CD4-positive, alpha-beta T cell treated with Interleukin-6 for 4 hours (primary cell): ENCODE data around the gene G0S2.

Experiments used
- DNase-seq: peaks from one replicate; pipeline ENCODE4 v3.0.0-alpha.2; 2020; ENCODE audit warnings: mixed read lengths

G0S2 gene

DNA sequence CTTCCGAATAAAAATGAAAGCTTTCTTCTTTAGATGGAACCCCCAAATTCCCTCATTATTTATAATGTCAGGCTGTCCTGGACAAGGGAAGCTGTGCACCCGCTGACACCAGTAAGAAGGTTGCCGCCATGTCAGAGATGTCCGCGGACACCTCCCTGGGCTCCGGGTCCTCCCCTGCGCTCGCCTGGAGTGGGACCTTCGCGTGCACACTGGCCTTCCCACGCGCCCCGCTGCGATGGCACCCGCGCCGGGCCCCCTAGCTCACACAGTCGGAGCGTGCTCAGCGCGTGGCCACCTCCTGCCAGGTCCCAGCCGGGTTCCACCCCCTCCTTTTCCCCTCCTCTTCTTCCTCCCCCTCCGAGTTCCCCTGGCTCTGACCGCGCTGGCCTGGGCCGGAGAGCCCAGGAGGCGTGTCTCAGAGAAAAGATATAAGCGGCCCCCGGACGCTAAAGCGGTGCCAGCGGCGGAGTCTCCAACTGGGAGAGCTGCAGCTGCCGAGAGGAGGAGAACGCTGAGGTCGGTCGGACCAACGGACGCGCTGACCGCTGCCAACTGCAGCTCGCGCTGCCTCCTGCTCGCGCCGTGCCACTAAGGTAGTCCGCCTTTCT, at the start of gene G0S2:
TSS of gene G0S2 (plus strand) at position 456 of the 608 bp plus-strand sequence. CDS start 273 bp downstream, outside the sequence.
- DNase-seq = peak; percentile 36

- no peak for DNase-seq
Observed at GRCh38 chr1:209625791-209626285, 49.4 kb upstream of the G0S2 start.

DNA sequence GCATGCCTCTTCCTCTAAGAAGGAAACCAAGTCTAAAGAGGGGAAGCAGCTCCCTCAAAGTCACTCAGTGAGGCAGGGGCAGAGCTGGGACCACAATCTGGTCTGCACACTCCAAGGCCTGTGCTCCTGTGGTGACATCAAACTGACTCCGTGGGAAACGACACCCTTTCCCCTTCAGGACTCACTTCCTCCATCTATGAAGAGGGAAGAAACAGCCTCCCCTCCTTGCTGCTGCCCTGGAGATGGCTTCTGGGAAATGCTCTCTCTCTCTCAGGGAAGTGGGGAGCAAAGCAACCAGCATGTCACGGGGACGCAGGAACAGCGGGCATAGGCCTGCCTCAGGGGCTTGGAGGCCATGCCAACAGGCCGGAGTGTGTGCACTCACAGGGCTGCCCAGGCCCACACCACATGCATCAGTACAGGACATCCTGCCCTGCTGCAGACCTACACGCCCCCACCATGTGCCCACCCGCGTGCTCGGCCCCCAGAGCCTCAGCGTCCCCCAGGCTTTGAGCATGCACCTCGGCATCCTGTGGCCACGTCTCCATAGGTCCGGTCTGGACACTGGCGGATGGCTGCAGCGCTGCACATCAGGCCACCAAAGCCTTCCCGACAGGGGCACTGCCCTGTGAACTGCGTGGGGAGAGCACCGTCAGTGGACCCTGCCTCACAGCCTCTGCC, 48.7 kb upstream of the G0S2 start:
- no peak for DNase-seq

GRCh38 chr1:209627027-209627731, 48.0 kb upstream of the G0S2 start:
- DNase-seq = no peak

DNA sequence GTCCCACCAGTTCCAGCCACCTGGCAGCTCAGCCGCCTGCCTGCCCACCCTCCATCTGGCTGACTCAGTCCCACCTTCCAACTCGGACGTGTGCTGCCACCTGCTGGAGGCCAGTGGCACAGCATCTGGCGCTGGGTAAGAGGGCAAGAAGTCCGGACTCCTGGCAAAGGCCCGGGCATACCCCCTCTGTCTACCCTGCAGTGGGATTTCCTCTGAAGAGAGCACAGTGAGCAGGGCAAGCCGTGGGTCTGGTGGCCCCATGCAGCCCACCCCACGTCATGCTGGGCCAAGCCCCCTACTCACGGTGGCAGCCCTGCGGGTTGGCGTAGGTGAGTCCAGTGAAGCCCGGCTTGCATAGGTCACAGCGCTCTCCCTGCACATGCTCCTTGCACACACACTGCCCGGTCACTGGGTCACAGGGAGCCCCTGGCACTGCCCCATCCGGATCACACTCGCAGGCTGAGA, 47.4 kb upstream of the G0S2 start:
- peak; percentile 82 for DNase-seq

- no peak for DNase-seq
Observed at GRCh38 chr1:209628618-209629299, 46.5 kb upstream of the G0S2 start.

- DNase-seq = no peak
Observed at GRCh38 chr1:209629621-209630382, 45.4 kb upstream of the G0S2 start.

- no peak for DNase-seq
Observed at GRCh38 chr1:209630383-209631225, 44.6 kb upstream of the G0S2 start.

GRCh38 chr1:209633335-209633997, 41.7 kb upstream of the G0S2 start:
- no peak for DNase-seq

GRCh38 chr1:209634005-209634737, 41.0 kb upstream of the G0S2 start:
- DNase-seq = no peak

- no peak for DNase-seq
Observed at GRCh38 chr1:209635850-209636249, 39.4 kb upstream of the G0S2 start.

DNA sequence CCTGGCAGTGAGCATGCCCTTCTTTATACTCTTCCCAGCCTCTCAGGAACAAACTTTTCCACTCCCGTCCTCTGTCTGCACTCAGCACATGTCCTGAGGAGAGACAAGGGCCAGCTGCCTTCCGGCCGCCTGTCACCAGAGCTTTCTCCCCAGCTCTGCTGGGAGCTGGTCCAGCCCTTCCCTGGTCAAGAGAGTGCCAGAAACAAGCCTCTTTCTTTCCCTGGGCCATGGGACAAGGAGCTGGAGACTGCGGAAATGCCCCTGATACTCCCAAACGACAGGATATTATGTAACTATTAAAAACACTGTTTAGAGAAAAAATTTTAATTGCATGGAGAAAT, 33.4 kb upstream of the G0S2 start:
- no peak for DNase-seq

DNA sequence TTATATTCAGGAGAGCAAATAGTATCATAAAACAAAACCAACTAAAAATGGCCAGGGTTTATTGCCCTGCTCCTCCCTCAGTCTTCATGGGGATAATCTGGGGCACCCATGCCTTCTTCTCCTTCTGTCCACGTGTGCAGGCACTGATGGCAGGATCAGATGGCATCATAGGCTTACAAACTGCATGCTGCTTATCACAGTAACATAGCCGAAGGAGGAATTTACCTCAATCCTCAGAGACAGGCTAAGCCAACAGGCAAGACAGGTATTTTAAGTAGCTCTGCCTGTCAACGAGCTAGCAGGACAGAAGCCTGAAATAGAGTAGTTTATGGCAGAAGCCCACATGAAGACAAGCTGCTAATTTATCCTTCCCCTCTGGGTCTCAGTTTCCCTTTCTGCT, 32.4 kb upstream of the G0S2 start:
- DNase-seq = no peak

- no peak for DNase-seq
Observed at GRCh38 chr1:209643285-209644020, 31.8 kb upstream of the G0S2 start.

- no peak for DNase-seq
Observed at GRCh38 chr1:209645574-209646452, 29.4 kb upstream of the G0S2 start.

DNA sequence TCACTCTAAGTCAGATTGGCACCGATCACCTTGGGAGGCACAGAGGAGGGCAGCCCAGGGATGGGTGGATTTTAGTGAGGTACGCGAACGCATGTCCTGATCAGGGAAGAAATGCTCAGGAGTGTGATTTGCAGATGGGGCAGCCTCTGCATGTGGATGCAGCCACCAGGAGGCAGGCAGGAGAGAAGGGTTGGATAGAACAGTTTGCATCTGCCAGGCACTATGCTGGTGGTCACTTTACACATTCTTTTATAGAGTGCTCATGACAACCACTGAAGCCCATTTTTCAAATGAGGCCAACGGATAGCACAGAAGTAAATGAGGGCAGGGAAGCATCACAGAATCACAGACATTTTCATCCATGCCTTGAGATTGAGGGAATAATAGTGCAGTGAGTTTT, 28.7 kb upstream of the G0S2 start:
- peak; percentile 26 for DNase-seq

GRCh38 chr1:209647156-209647555, 28.1 kb upstream of the G0S2 start:
- no peak for DNase-seq

- no peak for DNase-seq
Observed at GRCh38 chr1:209648346-209648745, 26.9 kb upstream of the G0S2 start.
